Tibial nerve (tissue), 3 donors: Measurements from ENCODE around the gene TRDN.

Experiments used
- CTCF ChIP-seq, 5 experiments: fragments of 200-600 bp in 3 of 5; fragments of 450-650 bp in 2 of 5; sonication (generic) in 3 of 5; IDR thresholded peaks; one replicate each; pipeline ENCODE4 v1.5.1; 2016 to 2019; ENCODE audit warnings: antibody characterized with exemption in 5 of 5, mild to moderate bottlenecking in 3 of 5, moderate library complexity in 2 of 5
- POLR2A ChIP-seq, 2 donors: fragments of 450-650 bp; IDR thresholded peaks; one replicate each; pipeline ENCODE4 v1.6.1; 2017; ENCODE audit warnings: antibody characterized with exemption in 2 of 2, mild to moderate bottlenecking in 2 of 2, moderate library complexity in 2 of 2

- TF ChIP-seq CTCF (IDR thresholded peaks at IDR 0.05) (no peak), POLR2A (IDR thresholded peaks at IDR 0.05) (no peak)
Observed at GRCh38 chr6:123203928-123204327, 432.8 kb downstream of the TRDN start.
